Right atrium auricular region (tissue), 2 donors: ENCODE data around the gene CABP4. TPM values are rescaled to one million over a fixed set of nuclear protein-coding genes. Genes with fewer than 3 reads are reported as not detected.

Experiments used
- DNase-seq: peaks from one replicate; pipeline ENCODE4 v3.0.0-alpha.2; 2019; ENCODE audit warnings: low spot score
- H3K27ac ChIP-seq, 2 donors: fragments of 200-600 bp; sonication (generic); 1 replicate in 1 of 2; 2 replicates in 1 of 2; pipeline ENCODE4 v1.5.1; 2016 to 2019
- H3K27me3 ChIP-seq, 2 donors: fragments of 200-600 bp; sonication (generic); one replicate each; pipeline versions ENCODE4 v1.5.1 to v1.6.0; 2017 to 2019
- H3K36me3 ChIP-seq: fragments of 200-600 bp; sonication (generic); one replicate; pipeline ENCODE4 v1.5.1; 2016
- H3K4me1 ChIP-seq, 2 donors: fragments of 200-600 bp; sonication (generic); one replicate each; pipeline versions ENCODE4 v1.5.1 to v1.6.0; 2017 to 2019
- H3K4me3 ChIP-seq, 2 donors: fragments of 200-600 bp; sonication (generic); 1 replicate in 1 of 2; 2 replicates in 1 of 2; pipeline ENCODE4 v1.5.1; 2017 to 2019; ENCODE audit warnings: mild to moderate bottlenecking in 1 of 2, moderate library complexity in 1 of 2
- H3K9me3 ChIP-seq, 2 donors: fragments of 200-600 bp; sonication (generic); one replicate each; pipeline ENCODE4 v1.5.1; 2019
- total RNA-seq, 2 donors: library from RNA; depleted of rRNA; stranded (reverse); fragments of >200 nt; gene quantifications; one replicate each; pipeline ENCODE4 v1.1.0, GENCODE V29; 2016
- TF ChIP-seq, protein P1 (sequence below), 2 donors: fragments of 200-600 bp; sonication (generic); IDR thresholded peaks; one replicate each; pipeline ENCODE4 v1.5.1; 2019; ENCODE audit warnings: antibody characterized with exemption in 2 of 2

Gene CABP4
- total RNA-seq, result 1 to 10 TPM in 1 of 2 donors, not detected in 1; 1.3 TPM

DNA sequence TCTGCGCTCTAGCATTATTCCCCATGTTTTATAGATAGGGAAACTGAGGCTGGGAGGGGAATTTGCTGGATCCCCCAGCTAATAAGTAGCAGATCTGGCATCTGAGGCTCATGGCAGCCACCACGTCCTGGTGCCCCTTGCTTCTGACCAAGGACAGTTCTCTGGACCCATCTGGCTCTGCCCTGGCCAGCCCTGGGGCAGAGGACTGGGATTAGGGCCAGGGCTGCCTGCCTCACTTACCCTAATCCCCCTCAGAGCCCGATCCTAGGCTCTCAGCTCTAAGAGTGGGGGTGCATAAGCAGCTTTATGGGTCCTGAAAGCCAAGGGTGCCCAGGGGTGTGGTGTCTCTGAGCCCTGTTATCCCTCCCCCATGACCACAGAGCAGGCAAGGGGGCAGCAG lies at the start of gene CABP4:
Gene CABP4 (plus strand): TSS at position 301 of the 400 bp plus-strand sequence. CDS start 70 bp downstream, at position 371.
- TF ChIP-seq, protein P1, sequence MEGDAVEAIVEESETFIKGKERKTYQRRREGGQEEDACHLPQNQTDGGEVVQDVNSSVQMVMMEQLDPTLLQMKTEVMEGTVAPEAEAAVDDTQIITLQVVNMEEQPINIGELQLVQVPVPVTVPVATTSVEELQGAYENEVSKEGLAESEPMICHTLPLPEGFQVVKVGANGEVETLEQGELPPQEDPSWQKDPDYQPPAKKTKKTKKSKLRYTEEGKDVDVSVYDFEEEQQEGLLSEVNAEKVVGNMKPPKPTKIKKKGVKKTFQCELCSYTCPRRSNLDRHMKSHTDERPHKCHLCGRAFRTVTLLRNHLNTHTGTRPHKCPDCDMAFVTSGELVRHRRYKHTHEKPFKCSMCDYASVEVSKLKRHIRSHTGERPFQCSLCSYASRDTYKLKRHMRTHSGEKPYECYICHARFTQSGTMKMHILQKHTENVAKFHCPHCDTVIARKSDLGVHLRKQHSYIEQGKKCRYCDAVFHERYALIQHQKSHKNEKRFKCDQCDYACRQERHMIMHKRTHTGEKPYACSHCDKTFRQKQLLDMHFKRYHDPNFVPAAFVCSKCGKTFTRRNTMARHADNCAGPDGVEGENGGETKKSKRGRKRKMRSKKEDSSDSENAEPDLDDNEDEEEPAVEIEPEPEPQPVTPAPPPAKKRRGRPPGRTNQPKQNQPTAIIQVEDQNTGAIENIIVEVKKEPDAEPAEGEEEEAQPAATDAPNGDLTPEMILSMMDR (IDR thresholded peaks at IDR 0.05), result no peak
- no peak within 1 kb of the TSS for H3K27ac ChIP-seq
- no peaks in the 10 kb centered on the region for H3K4me1 ChIP-seq
- H3K4me3 ChIP-seq, result no peak within 1 kb of the TSS
- no peaks in the 10 kb centered on the region for H3K27me3 ChIP-seq
- H3K9me3 ChIP-seq, result no peaks in the 10 kb centered on the region
- DNase-seq, result no peak
- H3K36me3 ChIP-seq, result no peaks in the 10 kb centered on the region

DNA sequence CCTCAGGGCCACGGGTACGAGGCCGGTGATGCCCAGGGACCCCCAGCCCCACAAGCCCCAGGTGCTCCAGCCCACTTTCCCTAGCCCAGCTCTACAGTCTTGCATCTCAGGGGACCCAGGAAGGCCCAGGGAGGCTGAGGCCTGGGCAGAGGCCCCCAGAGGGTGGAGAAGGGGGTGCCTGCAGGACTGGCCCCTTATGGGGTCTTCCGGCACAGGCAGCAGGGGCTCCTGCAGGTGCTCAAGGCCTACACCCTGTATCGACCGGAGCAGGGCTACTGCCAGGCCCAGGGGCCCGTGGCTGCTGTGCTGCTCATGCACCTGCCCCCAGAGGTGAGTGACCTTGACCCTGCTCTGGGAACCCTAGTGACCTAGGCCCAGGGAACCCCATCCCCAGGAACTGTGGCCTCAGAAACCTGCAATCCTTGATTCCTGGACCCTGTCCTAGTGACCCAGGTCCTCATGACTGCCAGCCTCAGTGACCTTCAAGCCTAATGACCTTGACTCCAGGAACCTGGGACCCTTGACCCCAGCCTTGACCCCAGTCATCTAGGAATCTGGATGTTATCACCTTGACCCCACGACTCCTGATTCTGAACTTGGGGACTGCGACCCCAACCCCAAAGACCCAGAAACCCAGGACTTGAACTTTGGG lies 49.3 kb upstream of the CABP4 start:
- Histone ChIP-seq H3K27ac (no peak overlapping the region), H3K4me3 (no peak overlapping the region), H3K27me3 (no peaks in the 10 kb centered on the region), H3K9me3 (no peaks in the 10 kb centered on the region), H3K36me3 (no peaks in the 10 kb centered on the region), H3K4me1 (peaks cover 0 to 38% of the 10 kb centered on the region in 2 donors)
- no peak for DNase-seq
- TF ChIP-seq, protein P1 (IDR thresholded peaks at IDR 0.05), result no peak

DNA sequence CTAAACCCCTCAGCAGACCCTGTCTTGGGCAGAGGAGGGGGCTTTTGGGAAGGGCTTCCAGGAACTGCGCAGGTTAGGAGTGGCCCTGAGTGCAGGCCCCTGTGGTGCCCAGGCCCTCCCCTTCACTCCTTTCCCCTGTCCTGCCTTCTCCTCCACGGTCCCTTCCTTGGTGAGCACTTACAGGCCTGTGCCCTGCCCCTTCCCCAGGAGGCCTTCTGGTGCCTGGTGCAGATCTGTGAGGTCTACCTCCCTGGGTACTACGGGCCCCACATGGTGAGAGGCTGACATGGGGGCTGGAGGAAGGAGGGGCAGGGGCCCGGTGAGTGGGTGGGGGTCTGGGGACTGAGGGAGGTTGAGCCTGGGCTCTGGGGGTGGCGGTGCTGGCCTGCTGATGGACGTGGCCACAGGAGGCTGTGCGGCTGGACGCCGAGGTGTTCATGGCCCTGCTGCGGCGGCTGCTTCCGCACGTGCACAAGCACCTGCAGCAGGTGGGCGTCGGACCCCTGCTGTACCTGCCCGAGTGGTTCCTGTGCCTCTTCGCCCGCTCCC lies 48.7 kb upstream of the CABP4 start:
- Histone ChIP-seq H3K27ac (peak overlapping the region in 1 of 2 donors; percentile 39), H3K27me3 (no peaks in the 10 kb centered on the region), H3K4me3 (no peak overlapping the region), H3K36me3 (no peaks in the 10 kb centered on the region), H3K4me1 (peaks cover 0 to 34% of the 10 kb centered on the region in 2 donors), H3K9me3 (no peaks in the 10 kb centered on the region)
- TF ChIP-seq, protein P1 (IDR thresholded peaks at IDR 0.05), result no peak
- no peak for DNase-seq

DNA sequence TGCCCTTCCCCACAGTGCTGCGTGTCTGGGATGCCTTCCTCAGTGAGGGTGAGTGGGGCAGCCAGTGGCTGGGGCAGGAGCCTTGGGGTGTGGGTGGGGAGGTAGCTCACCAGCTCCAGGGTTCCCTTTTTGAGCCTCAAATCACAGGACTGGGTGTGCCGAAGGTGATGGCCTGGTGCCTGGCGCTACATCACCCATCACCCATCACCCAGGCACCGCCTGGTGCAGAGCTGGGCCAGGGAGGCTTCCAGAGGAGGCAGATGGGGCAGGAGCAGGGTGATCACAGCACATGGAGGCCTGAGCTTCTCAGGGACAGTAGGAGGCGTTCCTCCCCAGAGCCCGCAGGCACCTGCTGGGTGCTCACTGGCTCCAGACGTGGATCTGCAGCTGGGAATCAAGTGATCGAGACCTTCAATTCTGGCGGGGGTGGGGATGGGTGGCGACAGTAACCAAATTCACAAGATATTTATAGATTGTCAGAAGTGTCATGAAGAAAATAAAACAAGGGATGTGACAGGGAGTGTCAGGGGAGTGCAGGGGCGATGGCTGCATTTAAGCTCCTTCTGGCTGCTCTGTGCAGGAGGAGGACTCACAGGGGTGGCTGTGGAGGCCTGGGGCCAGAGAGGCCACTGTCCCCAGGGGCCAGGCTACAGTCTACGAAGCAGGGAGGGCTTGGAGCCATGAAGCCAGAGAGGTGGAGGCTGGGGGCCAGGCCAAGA lies 48.0 kb upstream of the CABP4 start:
- no peak for DNase-seq
- no peaks in the 10 kb centered on the region for H3K36me3 ChIP-seq
- H3K4me3 ChIP-seq, result no peak overlapping the region
- TF ChIP-seq, protein P1 (IDR thresholded peaks at IDR 0.05), result peak in 1 of 2 donors; percentile 18
- no peaks in the 10 kb centered on the region for H3K9me3 ChIP-seq
- peak overlapping the region in 1 of 2 donors; percentile 39 for H3K27ac ChIP-seq
- no peaks in the 10 kb centered on the region for H3K27me3 ChIP-seq
- peaks cover 0 to 34% of the 10 kb centered on the region in 2 donors for H3K4me1 ChIP-seq

DNA sequence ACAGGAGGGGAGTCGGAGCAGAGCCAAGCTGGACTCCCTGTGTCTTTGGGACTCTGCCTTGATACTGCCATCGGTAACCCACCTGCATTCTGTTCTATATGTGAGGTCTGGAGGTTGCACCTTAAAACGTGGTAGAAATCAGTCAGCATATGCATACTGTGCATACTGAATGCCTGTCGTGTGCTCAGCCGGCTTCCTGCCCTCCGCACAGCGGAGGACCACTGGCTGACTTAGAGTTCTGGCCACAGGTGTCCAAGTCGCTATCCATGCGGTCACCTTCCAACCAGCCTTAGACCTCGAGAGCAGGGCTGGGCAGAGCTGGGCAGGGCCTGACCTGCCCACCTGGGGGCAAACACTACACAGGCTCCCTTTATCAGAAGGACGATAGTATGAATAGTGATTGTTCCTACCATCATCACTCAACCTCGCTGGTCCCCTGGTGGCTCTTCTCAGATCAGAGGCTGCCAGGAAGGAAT lies 47.4 kb upstream of the CABP4 start:
- Histone ChIP-seq H3K4me1 (peaks cover 0 to 34% of the 10 kb centered on the region in 2 donors), H3K4me3 (no peak overlapping the region), H3K27ac (no peak overlapping the region), H3K36me3 (no peaks in the 10 kb centered on the region), H3K27me3 (no peaks in the 10 kb centered on the region), H3K9me3 (no peaks in the 10 kb centered on the region)
- TF ChIP-seq, protein P1 (IDR thresholded peaks at IDR 0.05), result no peak
- DNase-seq, result no peak
